ENCODE measurements around the gene GC.
"Not testable (repeated sequence)": the region's sequence is repeated elsewhere in the genome, so short reads cannot be mapped to it uniquely, and the experiment has no call there.

Gene GC, protein sequence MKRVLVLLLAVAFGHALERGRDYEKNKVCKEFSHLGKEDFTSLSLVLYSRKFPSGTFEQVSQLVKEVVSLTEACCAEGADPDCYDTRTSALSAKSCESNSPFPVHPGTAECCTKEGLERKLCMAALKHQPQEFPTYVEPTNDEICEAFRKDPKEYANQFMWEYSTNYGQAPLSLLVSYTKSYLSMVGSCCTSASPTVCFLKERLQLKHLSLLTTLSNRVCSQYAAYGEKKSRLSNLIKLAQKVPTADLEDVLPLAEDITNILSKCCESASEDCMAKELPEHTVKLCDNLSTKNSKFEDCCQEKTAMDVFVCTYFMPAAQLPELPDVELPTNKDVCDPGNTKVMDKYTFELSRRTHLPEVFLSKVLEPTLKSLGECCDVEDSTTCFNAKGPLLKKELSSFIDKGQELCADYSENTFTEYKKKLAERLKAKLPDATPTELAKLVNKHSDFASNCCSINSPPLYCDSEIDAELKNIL

DNA sequence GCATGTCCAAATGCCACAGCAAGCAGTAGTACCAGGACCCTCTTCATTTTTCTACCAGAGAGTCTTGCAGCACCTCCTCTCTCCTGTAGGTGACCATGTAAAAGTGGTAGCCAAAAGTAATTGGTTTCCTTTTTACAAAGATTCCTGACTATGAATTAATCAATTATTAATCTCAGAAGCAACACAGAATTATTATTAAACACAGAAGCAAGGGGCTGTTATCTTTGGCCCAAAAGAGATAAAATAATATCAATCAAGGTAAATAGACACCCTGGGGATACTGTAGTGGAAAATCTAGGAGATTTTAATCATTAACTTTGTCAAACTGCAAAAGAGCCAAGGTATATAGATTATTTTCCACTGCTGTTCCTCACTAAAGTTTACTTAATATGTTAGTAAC is at the start of gene GC:
Gene GC (minus strand): TSS at position 108 of the 400 bp plus-strand sequence. CDS start 61 bp downstream, at position 47.
- no peak for DNase-seq

DNA sequence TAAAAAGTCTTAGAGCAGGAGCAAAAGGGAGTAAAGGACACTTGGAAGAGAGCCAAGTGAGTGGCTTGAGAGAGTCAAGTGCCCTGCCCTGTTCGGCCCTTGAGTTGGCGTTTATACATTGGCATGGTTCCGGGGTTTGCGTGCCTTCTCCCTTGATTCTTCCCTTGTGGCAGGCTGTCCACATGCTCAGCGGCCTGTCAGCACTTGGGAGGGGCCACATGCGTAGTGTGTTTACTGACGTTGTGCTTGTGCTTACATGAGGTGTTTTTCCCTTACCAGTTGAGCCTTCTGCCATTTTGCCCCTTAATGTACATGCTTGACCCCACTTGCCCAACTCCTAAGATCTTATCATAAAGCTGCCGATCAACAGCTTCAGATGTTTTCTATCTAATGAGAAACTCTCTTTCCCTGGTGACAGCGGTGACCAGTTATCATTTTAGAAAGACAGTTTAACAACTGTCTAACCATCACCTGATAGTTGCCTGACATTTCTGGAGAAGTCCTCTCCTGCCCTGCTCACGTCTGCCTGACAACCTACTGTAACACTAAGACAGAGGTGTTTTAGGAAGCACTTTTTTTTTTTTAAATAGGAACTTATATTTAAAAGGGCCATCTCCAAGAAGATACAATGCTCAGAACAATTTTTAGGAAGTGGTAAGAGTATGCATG is 49.5 kb upstream of the GC start:
- no peak for DNase-seq

DNA sequence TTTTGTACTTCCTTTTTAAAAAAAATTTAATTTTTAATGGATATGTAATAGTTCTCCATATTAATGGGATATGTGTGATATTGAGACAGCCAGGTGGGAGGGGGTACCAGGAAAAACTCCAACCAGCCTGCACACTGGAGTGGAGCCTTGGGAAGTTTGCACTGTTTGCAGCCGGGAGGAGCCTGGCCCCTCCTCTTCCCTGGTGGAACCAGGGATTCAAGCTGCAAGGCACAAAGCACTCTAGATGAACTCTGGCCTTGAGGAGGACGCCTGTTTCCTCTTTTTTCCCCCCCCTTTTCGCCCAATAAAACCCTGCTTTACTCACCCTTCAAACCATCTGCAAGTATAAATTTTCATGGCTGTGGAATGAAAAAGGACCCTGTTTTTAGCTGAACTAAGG is 48.2 kb upstream of the GC start:
- DNase-seq = no peak

DNA sequence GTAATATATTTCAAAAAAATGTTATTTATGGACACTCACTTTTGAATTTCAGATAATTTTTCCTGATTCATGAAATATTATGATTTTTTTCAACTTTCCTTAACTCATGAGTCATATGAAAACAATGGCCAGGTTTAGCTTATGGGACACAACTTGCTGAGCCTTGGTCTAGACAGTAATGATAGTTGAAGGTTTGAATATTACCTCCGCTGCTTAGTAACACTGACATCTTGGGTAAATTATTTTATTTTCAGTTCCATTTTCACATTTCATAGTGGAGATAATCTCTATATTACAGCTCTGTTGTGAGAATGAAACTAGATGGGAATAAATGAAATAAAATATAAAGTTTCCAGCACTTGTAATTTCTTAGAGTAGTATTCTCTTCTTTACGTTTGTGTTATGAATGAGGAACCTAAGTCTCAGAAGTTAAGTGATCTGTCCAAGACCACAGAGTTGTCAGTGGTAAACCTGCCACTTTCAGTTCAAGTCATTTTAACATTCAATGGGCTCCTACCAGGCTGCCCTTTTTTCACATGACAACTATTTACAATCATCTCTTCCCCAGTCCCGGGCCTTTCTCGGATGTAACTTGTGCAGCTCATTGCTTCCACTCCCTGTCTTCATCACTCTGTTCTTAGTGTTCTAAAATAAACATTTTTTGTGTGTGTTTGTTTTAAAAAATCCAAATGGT is 46.8 kb upstream of the GC start:
- no peak for DNase-seq

DNA sequence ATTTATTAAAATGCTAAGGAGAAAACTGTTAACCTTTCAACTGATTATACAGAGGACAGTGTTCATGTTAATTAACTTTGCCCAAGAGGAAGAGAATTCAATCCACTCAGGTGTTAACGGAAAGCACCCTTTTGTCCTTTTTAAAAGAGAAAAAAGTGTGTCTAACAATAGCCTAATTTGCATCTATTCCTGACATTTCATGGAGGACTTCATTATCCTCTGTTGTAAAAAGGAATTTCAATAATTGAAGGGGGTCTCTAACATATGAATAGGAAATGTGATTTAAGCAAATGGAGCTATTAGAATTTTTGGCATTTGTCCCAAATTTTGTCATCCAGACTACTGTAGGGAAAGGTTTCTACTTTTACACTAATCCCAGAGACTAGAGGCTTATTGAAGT is 44.6 kb upstream of the GC start:
- no peak for DNase-seq

DNA sequence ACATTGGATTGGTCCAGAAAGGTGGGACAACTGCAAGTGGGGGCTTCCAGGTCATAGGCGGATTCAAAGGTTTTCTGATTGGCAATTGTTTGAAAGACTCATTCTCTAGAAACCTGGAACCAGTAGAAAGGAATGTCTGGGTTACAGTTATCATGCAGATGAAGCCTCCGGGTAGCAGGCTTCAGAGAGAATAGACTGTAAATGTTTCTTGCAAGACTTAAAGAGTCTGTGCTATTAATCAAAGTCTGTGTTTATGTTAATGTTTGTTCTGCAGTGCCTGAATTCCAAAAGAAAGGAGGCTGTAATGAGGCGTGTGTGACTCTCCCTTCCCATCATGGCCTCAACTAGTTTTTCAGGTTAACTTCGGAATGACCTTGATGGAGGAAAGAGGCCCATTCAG is 43.9 kb upstream of the GC start:
- DNase-seq = no peak

DNA sequence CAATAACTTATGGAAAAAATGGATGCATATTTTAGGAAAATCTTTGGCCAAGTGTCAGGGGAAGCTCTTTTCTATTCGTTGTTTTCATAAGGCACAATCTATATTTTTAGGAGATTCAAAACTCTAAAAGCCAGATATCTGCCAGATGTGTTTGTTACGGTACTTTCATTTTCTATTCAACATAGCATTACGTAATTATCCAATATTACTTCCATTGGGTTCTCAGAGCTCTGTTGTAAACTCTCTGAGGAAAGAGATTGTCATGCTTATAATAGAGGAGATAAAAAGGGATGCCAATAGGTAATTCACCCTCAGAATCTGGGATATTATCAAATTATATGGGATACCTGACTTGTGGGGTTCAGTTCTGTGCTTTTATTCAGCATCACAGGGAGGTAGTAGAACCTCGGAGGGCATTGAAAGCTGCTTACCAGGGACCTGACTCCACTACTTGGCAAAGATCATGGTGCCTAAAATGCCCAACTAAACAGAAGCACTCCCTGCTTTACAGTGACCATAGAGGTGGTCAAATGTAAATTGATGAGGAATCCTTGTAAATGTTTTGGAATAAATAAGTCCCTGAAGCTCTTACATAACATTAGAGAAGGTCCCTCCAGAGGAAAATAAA is 32.9 kb upstream of the GC start:
- no peak for DNase-seq

DNA sequence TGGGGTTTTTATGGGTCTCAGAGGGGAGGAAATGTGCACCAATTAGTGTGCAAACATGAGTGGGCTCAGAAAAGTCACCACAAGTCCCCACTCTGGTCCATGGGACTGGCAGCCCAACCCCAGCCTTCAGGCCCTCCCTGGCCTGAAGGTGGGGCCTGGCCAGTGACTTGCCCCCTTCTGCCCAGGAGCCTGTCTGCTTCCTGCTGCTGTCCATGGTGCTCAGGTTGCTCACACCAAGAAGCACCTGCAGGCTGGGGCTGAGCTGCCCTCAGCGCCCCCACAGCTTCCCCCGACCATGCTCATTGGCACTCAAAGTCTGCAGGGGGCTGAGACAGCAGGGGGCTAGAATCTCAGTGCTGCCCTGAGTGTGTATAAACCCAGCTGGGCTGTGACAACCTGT is 30.6 kb upstream of the GC start:
- no peak for DNase-seq

DNA sequence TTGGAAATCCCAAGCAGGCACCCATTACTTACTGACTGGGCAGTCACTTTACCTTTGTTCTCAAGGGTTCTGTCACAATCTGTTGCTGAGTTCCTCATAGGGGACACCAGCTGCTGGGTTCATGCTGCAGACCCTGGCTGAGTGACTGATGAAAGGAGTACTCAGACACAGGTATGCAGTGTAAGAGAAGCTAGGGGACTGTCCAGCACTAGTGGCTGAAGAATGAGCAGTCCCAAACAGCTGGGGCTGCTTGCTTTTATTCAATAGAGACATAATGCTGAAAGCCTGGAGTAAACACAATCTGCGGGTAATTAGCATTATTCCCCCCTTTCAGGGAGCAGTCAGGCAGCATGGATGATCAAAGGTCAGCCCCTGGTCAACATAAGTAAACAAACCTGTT is 25.9 kb upstream of the GC start:
- not testable (repeated sequence) for DNase-seq

DNA sequence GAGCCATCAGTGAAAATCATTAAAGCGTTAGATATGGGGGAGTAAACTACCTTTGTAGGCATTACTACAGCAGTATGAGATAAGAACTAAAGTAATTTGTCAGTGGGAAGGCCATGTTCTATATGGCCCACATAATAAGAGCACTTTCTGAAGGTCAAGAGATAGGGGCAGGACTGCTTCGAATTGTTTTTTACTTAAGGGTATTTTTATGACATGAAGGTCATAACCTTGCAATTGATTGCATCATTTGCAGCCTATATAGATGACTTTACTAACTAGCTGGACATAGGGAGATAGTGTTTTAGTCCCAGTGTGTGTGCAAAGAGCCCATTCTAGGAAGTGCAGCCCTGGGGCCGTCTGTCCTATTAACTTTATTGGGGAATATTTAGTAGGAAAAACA is 23.6 kb upstream of the GC start:
- DNase-seq = no peak

DNA sequence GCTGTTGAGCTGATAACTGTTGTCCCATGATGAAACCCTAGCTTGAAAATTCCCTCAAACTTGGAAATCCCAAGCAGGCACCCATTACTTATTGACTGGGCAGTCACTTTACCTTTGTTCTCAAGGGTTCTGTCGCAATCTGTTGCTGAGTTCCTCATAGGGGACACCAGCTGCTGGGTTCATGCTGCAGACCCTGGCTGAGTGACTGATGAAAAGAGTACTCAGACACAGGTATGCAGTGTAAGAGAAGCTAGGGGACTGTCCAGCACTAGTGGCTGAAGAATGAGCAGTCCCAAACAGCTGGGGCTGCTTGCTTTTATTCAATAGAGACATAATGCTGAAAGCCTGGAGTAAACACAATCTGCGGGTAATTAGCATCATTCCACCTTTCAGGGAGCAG is 21.4 kb upstream of the GC start:
- not testable (repeated sequence) for DNase-seq

DNA sequence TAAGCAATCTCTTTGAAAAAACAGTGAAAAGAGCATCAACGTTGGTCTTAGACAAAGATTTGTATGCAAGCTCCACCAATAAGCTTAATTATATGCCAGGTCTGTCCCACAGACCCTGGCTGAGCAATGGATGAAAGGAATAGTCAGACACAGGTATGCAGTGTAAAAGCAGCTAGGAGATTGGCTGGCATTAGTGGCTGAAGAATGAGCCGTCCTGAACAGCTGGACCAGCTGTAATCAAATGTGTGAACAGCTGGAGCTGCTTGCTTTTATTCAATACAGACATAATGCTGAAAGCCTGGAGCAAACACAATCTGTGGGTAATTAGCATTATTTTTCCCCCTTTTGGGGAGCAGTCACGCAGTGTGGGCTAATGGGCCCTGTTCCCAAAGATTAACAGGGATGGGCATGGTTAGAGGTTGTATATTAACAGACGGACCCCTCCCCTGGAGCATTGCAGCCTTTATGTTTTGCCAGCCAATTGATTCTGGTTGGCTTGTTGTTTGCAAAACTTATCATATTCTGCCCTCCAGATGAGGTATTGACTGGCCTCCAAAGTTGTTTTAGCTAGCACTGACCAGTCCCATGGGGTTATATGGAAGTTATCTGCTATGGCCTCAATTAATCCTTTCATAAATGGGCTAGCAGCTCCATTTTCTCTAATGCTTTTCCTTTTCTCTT is 20.3 kb upstream of the GC start:
- DNase-seq = not testable (repeated sequence)

DNA sequence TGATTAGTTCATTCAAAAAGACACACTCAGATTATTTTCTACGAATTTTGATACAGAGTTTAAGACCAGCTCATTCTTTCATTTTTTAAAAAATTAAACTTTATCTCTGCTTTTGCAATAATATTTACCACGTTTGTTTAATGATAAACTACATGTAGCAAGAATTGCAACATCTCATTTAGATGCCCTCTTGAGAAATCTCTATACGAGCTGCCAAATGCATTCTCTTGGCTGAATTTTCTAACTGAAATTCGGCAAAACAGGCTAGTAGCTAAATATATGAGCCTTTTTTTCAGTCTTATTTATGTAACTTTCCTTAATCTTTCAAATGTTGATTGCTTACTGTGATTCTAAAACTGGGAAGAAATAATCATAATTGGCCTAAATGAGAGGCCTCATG is 2.1 kb upstream of the GC start:
- DNase-seq = no peak

DNA sequence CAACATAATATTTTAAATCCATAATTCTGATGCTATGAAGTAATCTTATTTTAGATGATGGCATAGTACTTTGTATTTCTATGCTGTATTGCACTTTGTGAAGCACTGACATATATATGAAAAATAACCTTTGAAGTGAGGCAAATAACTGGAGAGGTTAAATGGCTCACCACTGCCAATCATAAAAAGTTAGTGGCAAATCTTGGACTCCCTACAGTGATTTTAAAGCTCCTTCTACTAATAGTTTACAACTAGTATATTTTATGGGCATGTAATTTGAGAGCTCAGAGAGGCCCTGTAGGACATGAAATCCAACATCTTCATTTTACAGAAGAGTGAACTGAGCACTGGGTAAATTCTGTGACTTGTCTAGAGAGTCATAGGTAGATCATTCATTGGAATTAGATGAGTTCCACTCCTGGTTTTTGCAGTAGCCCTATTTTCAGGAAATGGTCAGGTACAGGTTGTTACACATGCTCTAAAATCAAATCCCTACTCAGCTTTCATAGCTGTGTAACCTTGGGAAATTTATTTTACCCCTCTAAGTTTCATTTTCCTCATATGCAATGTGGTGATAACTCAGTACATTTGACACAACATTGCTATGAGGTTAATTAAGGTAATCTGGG is 804 bp upstream of the GC start:
- no peak for DNase-seq

DNA sequence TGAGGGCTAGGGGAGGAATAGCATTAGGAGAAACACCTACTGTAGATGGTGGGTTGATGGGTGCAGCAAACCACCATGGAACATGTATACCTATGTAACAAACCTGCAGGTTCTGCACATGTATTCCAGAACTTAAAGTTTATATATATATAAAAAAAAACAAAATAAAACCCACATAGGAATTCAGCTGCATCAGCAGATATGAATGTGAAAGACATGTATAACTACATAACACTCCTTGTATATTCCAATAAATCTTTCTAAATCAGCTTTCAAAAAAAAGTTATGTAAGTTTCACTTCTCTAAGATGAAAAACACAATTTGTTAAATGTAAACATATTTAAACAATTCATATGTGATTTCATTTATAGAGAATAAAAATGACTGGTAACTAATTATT is 6.0 kb downstream of the GC start:
- no peak for DNase-seq

DNA sequence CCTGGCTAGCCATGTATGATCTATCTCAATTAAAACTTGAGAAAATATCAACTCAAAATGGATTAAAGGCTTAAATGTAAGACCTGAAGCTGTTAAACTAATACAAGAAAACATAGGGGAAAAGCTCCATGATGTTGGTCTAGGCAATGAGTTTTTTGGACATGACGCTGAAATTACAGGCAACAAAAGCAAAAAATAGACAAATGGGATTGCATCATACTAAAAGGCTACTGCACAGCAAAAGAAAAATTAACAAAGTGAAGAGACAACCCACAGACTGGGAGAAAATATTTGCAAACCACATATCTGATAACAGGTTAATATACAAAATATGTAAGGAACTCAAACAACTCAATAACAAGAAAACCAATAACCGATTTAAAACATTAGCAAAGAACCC is 8.4 kb downstream of the GC start:
- no peak for DNase-seq

DNA sequence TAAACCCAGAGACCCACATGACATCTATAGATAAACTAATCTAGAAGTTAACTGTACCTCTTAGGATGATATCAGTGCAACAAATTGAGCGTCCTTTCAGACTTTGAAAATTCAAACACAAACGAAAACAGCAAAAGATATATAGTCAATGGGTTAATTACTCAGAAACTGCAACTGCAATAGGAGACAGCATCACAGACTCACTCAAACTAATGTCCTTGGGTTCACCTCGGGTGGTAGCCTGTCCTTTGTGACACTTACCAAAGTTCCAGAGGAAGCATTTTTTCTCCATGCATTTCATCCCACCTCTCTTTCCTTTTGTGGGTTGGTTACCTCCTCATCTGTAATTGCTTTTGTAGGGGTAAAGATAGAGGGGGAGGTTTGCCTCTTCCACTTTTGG is 9.7 kb downstream of the GC start:
- DNase-seq = no peak

DNA sequence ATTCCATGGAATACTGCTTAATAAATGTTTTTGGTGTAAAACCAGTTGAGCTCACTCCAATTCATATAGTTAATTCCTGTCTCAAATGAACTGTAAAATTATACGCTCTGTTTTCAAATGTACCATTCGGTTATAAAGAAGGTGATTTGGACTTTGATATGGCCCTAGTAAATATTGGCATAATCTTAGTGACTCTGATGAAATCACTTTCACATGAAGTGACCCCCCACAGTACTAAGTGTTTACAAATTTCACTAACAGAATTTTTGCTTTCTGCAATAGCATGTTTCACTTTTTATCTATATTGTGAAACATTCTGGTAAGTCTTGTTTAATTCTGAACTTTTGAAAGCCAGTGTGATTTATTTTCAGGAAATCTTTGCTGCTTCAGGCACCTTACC is 10.9 kb downstream of the GC start:
- no peak for DNase-seq

DNA sequence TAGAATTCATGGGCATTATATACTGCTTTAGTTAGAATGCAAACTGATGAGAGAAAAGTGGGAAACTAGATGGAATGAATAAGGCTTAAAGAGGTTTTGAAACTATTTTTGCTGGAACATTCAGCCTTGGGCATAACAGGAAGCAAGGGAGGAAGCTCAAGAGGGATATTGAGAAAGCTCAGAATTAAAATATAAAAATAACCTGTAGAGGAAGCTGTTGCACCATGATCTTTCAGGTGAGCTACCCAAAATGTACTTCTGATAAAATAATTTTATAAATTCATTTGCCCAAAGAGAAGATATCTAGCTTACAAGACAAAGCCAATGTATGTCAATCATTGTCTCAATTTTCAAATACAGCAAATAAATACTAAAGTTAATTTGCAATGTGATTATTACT is 11.3 kb downstream of the GC start:
- DNase-seq = no peak

DNA sequence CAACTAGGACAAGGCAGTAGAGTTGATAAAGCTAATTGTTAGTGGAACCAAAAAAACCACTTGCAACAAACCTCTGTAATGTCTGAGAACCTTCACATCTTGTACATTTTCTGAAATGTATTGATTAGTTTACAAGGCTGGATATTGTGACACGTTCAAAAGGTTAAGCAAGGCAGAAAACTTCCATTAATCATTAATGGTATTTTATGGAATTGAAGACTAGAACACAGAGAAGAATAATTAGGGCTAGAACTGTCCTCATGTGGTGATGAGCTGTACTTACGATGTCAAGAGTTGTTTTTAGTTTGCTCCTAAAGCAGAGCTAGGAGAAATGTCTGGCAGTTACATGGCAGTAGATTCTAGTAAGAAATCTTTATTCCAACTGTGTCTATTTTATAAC is 12.3 kb downstream of the GC start:
- DNase-seq = no peak

DNA sequence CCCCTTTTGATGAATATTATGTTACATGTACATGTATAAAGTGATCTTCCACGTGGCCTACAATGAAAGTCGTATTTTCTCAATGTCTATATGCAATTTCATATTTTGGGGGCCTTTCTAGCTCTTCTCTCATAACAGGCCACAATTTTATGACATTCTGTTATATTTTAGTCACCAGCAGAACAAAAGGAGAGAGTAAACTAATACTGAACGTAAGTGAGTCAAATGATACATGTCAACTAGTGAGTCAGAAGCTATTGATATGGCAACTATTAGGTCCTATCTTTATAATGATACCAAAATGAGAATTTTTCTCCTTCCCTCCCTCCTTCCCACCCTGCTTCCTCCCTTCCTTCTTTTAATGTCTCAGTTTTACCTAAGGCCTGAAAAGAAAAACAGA is 14.4 kb downstream of the GC start:
- no peak for DNase-seq

DNA sequence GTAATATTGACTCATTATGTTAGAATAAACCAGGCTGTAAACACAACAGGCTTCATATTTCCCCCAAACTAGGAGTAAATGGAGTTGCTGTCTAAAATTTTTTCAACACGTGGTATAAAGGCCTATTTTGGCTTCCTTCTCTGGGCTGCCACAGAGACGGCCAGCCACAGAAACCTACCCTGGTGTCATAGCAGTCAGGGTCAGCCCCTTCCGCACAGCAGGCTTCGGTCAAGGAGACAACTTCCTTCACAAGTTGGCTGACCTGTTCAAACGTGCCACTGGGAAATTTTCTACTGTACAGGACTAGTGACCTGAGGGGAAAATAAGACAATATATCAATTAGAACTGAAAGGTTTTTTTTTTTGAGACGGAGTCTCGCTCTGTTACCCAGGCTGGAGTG is 15.8 kb downstream of the GC start:
- DNase-seq = no peak
